ENCODE data around the gene SLC48A1. TPM values are rescaled to one million over a fixed set of nuclear protein-coding genes. Genes with fewer than 3 reads are reported as not detected.

Gene SLC48A1
- total RNA-seq: 8.5 and 14.3 TPM in 2 replicates

GRCh38 chr12:47773062-47773857 is at the start of gene SLC48A1:
Gene SLC48A1 (plus strand): TSS chr12:47773238. CDS start chr12:47773305, 67 bp downstream.

GRCh38 chr12:47725091-47725772 is 47.8 kb upstream of the SLC48A1 start, which contains the start of gene ENDOU:
Gene ENDOU (minus strand): TSS chr12:47725490. CDS start chr12:47725413, 77 bp downstream.

GRCh38 chr12:47758834-47759690 is 14.0 kb upstream of the SLC48A1 start, which contains the start of gene RAPGEF3:
Gene RAPGEF3 (minus strand): TSS chr12:47758880. CDS start chr12:47758556, 324 bp downstream.

GRCh38 chr12:47819896-47820630 is 47.0 kb downstream of the SLC48A1 start, which contains the start of gene HDAC7:
Gene HDAC7 (minus strand): TSS chr12:47819903. CDS start chr12:47819785, 118 bp downstream.

Other genes with a start within 250 kb of the SLC48A1 start
- 12.1 and 20.3 TPM in 2 replicates for gene RPAP3, start 67.2 kb upstream of the SLC48A1 start, total RNA-seq
- 0.37 and 1.6 TPM in 2 replicates for gene ENDOU, start 47.7 kb upstream of the SLC48A1 start, total RNA-seq
- 1.5 and 7.4 TPM in 2 replicates for gene RAPGEF3, start 14.4 kb upstream of the SLC48A1 start, total RNA-seq
- gene HDAC7, start 46.7 kb downstream of the SLC48A1 start, total RNA-seq: 43.0 and 48.9 TPM in 2 replicates
- gene VDR, start 131.8 kb downstream of the SLC48A1 start, total RNA-seq: 9.2 and 10.7 TPM in 2 replicates
- 59.2 and 62.8 TPM in 2 replicates for gene TMEM106C, start 190.4 kb downstream of the SLC48A1 start, total RNA-seq
- gene COL2A1, start 231.2 kb downstream of the SLC48A1 start, total RNA-seq: not detected in 2 replicates

Measured in subcutaneous preadipocyte (primary cell).